GM12873 (cell line): Measurements from ENCODE around the gene RORC.

Experiments
- CTCF ChIP-seq: IDR thresholded peaks from 2 replicates; pipeline ENCODE4 v1.5.1; 2012; ENCODE audit warnings: low read depth, mild to moderate bottlenecking, moderate library complexity, low read length, control low read depth; ENCODE audit not compliant: insufficient read depth; ENCODE audit errors: missing control alignments

The RORC gene

GRCh38 chr1:151774256-151774922, 57.2 kb downstream of the RORC start:
- TF ChIP-seq CTCF: no peak

- TF ChIP-seq CTCF: no peak
Observed at GRCh38 chr1:151773702-151774101, 57.9 kb downstream of the RORC start.

DNA sequence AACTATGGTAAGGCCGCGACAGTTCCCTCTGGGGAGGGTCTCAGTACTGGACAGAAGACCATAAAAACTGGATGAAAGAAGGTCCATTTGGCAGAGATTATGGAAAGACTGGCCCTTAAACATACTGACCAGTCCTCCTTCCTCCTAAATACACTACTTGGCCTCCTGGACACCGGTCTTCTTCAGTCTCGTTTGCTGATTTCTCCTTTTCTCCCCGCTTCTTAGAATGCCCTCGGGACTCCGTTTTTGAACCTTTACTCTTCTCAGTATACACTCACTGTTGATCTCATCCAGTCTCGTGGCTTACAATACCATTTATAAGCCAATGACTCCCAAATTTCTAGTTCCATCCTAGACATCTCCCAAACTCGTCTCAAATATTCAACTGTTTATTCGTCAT, 67.6 kb downstream of the RORC start:
- no peak for TF ChIP-seq CTCF

- TF ChIP-seq CTCF: no peak
Observed at GRCh38 chr1:151762941-151763921, 68.4 kb downstream of the RORC start, which contains the start of gene MRPL9. Gene MRPL9 (minus strand): TSS chr1:151763496. CDS start chr1:151763479, 17 bp downstream.

DNA sequence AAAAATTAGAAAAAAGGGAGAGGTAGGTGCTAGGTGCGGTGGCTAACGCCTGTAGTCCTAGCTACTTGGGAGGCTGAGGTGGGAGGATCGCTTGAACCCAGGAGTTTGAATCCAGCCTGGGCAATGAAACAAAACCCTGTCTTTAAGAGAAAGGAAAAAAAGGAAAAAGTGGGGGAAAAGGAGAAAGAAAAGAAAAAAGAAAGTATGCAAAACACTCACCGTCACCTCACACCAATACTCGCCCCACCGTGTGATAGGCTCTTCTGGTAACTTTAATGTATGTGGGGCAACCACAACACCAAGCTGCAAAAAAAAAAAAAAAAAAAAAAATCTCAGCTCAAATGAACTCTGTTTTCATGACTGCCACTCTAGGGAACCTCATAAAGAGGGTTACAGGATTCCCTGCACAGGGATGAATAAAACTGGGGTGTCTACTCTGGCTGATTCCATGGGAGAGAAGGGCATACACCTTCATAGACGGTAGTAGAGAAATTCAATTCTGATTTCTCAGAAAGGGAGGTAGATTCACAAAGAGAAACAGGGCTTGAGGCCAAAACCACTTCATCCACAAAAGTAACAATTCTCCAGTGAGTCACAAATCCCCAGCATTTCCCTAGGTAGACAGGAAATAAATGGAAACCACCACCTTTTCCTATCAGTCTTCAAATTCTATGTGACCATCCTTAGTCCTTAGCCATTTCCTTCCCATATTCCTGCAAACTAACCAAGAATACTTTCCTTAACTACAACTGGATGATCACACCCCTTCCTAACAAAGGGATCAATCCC, 70.8 kb downstream of the RORC start:
- no peak for TF ChIP-seq CTCF

DNA sequence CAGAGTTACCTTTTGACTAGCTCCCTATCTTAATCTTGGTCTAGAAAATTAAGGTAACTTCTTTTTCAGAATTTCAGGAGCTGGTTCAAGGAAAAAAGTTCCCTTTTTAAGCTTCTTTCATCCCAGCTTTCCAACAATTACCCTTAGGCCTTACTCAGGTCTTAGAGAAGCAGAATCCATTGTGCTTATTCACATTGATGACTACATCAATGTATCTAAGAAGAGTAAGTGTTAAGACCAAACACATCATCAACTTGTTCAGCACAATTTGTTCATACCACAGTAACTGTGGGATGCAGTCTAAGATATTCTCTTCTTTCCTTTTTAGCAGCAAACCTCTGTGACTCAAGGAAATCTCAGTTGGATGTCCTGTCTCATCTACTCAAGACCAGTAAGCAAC, 72.4 kb downstream of the RORC start:
- no peak for TF ChIP-seq CTCF
